Natural killer cell (primary cell): ENCODE results near the gene MVB12B. TPM values are rescaled to one million over a fixed set of nuclear protein-coding genes. Genes with fewer than 3 reads are reported as not detected.

Source experiments
- ATAC-seq, 3 donors: fragments of 150-1000 bp in 2 of 3; fragments of 200-7000 bp in 1 of 3; cut with Tn5 transposase; 1 replicate in 1 of 3; 2 replicates in 2 of 3; pipeline ENCODE4 v1.10.0; 2021; ENCODE audit warnings: mild to moderate bottlenecking in 2 of 3, moderate library complexity in 2 of 3
- DNase-seq, 2 donors: peaks; one replicate each; pipeline versions ENCODE4 v3.0.0 to v3.0.0-alpha.2; 2013 to 2021; ENCODE audit warnings: mixed read lengths in 1 of 2
- H3K27ac ChIP-seq: one replicate; pipeline ENCODE4 v1.5.1; 2013; ENCODE audit warnings: mild to moderate bottlenecking, low read length
- H3K27me3 ChIP-seq: one replicate; pipeline ENCODE4 v1.6.1; 2013; ENCODE audit warnings: low read length; ENCODE audit not compliant: control insufficient read depth, insufficient read depth
- H3K36me3 ChIP-seq: one replicate; pipeline ENCODE4 v1.6.1; 2013; ENCODE audit warnings: low read length; ENCODE audit not compliant: control insufficient read depth, insufficient read depth
- H3K4me1 ChIP-seq: one replicate; pipeline ENCODE4 v1.6.1; 2013; ENCODE audit warnings: low read length; ENCODE audit not compliant: control insufficient read depth, insufficient read depth
- H3K4me3 ChIP-seq: one replicate; pipeline ENCODE4 v1.5.1; 2013; ENCODE audit warnings: low read length
- H3K9me3 ChIP-seq: one replicate; pipeline ENCODE4 v1.6.1; 2013; ENCODE audit warnings: low read length; ENCODE audit not compliant: control insufficient read depth, insufficient read depth
- H3K27ac Mint-ChIP-seq, 2 donors: one replicate each; pipeline ENCODE4 v1.8.0; 2022; ENCODE audit warnings: mild to moderate bottlenecking in 2 of 2, mixed read lengths in 2 of 2, moderate library complexity in 1 of 2
- H3K27me3 Mint-ChIP-seq, 2 donors: one replicate each; pipeline ENCODE4 v1.8.0; 2022; ENCODE audit warnings: low read depth in 2 of 2, mixed read lengths in 2 of 2
- H3K36me3 Mint-ChIP-seq: one replicate; pipeline ENCODE4 v1.8.0; 2022; ENCODE audit warnings: mixed read lengths
- H3K4me1 Mint-ChIP-seq, 2 donors: one replicate each; pipeline ENCODE4 v1.8.0; 2022; ENCODE audit warnings: mixed read lengths in 2 of 2
- H3K4me3 Mint-ChIP-seq: one replicate; pipeline ENCODE4 v1.8.0; 2022; ENCODE audit warnings: mild to moderate bottlenecking, moderate library complexity, mixed read lengths
- H3K9me3 Mint-ChIP-seq, 2 donors: one replicate each; pipeline ENCODE4 v1.8.0; 2022; ENCODE audit warnings: mixed read lengths in 2 of 2
- WGBS: methylation state at CpG from one replicate; pipeline ENCODE4 v1.1.7; 2013; ENCODE audit warnings: missing lambda C conversion rate; ENCODE audit not compliant: insufficient coverage; 5-methylcytosine and 5-hydroxymethylcytosine counted together
- intact Hi-C: fragments of 100-400 bp; cut with micrococcal nuclease; formaldehyde crosslinking; loops from one replicate; pipeline ENCODE4 v1.14.2; 2022
- total RNA-seq, 4 donors: library from RNA; stranded (reverse); fragments of 120-200 nt in 1 of 4; gene quantifications; one replicate each; pipeline versions ENCODE4 v1.2.3 to v1.2.4, GENCODE V29; 2013 to 2022
- TF ChIP-seq, protein P1 (sequence below): fragments of 200-600 bp; IDR thresholded peaks from one replicate; pipeline ENCODE4 v1.8.0; 2022; ENCODE audit warnings: antibody characterized with exemption

The MVB12B gene
- total RNA-seq, 3 donors from 2014 or later (not counting 1 experiment from before 2014, with no cell fraction given): 2.0 to 13.0 (median 7.8) TPM

DNA sequence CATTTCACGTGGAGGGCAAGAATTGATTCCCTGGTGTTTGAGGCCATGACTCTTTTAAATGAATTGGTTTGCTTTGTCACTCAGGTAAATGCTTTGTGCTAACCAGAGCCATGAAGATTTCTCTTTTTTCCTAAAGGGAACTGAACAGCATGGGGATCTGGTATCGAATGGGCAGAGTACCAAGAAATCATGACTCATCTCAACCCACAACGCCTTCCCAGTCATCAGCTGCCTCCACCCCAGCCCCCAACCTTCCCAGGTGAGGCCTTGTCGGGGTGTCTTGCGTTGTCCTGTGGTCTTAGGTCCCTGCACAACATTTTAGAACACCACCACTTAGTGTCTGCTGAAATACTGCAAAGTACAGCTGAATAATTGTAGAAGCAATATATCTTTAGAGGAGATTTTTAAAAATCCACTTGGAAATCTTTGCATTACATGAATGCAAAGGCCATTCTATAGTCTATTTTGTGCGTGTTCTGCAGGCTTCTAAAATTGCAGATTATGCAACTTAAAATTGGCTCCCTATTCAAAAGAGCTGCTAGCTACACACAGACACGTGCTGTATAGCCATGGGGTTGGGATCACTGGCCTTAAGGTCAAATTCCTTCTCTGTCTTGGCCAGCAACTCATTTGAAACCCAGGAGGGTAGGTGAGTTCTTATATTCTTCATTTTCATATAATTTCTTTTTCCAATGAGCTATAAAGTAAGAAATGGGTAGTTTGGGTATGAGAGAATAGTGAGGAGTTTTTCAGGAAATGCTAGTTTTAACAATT is 69.0 kb downstream of the MVB12B start:
- Mint-ChIP-seq H3K4me1 (peaks cover 11 to 32% of the 10 kb centered on the region in 2 donors), H3K9me3 (no peaks in the 10 kb centered on the region), H3K27ac (no peak overlapping the region), H3K4me3 (no peak overlapping the region), H3K27me3 (peaks cover 0 to 6% of the 10 kb centered on the region in 2 donors), H3K36me3 (no peaks in the 10 kb centered on the region)
- no peak overlapping the region for H3K27ac ChIP-seq
- H3K27me3 ChIP-seq: no peaks in the 10 kb centered on the region
- no peaks in the 10 kb centered on the region for H3K9me3 ChIP-seq
- intact Hi-C loops: loop anchor here (5.0 kb wide), 1 partner anchor 68 kb away; the partner anchor contains the start of gene MVB12B
- ATAC-seq (no peak), DNase-seq (peak in 1 of 2 donors; percentile 36)
- 68% methylated on average over 6 of the region's 7 CpGs for WGBS
- TF ChIP-seq, protein P1, sequence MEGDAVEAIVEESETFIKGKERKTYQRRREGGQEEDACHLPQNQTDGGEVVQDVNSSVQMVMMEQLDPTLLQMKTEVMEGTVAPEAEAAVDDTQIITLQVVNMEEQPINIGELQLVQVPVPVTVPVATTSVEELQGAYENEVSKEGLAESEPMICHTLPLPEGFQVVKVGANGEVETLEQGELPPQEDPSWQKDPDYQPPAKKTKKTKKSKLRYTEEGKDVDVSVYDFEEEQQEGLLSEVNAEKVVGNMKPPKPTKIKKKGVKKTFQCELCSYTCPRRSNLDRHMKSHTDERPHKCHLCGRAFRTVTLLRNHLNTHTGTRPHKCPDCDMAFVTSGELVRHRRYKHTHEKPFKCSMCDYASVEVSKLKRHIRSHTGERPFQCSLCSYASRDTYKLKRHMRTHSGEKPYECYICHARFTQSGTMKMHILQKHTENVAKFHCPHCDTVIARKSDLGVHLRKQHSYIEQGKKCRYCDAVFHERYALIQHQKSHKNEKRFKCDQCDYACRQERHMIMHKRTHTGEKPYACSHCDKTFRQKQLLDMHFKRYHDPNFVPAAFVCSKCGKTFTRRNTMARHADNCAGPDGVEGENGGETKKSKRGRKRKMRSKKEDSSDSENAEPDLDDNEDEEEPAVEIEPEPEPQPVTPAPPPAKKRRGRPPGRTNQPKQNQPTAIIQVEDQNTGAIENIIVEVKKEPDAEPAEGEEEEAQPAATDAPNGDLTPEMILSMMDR: no peak
- H3K4me3 ChIP-seq: no peak overlapping the region
- H3K4me1 ChIP-seq: peaks cover 34% of the 10 kb centered on the region
- H3K36me3 ChIP-seq: no peaks in the 10 kb centered on the region

DNA sequence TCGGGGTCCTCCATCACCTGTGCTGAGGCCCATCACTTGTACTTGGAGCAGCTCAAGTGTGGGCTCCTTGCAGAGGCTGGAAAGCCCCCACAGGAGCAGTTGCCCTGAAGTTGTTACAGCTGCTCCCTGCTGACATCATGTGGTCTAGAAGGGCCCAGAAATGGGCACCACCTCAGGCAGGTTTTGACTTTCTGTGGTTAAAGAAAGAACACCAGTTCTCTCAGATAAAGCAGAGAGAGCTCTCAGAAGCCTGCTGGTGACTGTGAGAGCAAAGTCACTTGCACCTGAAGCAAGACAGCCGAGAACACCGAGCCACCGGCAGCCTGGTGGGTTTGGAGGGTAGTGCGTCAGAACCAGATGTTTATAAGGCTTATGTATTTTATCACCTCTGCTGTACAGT is 70.4 kb downstream of the MVB12B start:
- TF ChIP-seq, protein P1: no peak
- ATAC-seq (peak; percentile 80 to 85 (median 84)), DNase-seq (peak; percentile 31 to 90)
- Mint-ChIP-seq H3K27me3 (peaks cover 0 to 6% of the 10 kb centered on the region in 2 donors), H3K9me3 (no peaks in the 10 kb centered on the region), H3K4me1 (peaks cover 5 to 22% of the 10 kb centered on the region in 2 donors), H3K27ac (peak overlapping the region in 1 of 2 donors; percentile 68), H3K4me3 (peak overlapping the region; percentile 21), H3K36me3 (no peaks in the 10 kb centered on the region)
- no peaks in the 10 kb centered on the region for H3K9me3 ChIP-seq
- no peak overlapping the region for H3K4me3 ChIP-seq
- WGBS: 13% methylated on average over 5 of the region's 5 CpGs
- peak overlapping the region; percentile 40 for H3K27ac ChIP-seq
- intact Hi-C loops: loop anchor here (5.0 kb wide), 1 partner anchor 70 kb away; the partner anchor contains the start of gene MVB12B
- H3K4me1 ChIP-seq: peaks cover 26% of the 10 kb centered on the region
- H3K36me3 ChIP-seq: no peaks in the 10 kb centered on the region
- no peaks in the 10 kb centered on the region for H3K27me3 ChIP-seq

DNA sequence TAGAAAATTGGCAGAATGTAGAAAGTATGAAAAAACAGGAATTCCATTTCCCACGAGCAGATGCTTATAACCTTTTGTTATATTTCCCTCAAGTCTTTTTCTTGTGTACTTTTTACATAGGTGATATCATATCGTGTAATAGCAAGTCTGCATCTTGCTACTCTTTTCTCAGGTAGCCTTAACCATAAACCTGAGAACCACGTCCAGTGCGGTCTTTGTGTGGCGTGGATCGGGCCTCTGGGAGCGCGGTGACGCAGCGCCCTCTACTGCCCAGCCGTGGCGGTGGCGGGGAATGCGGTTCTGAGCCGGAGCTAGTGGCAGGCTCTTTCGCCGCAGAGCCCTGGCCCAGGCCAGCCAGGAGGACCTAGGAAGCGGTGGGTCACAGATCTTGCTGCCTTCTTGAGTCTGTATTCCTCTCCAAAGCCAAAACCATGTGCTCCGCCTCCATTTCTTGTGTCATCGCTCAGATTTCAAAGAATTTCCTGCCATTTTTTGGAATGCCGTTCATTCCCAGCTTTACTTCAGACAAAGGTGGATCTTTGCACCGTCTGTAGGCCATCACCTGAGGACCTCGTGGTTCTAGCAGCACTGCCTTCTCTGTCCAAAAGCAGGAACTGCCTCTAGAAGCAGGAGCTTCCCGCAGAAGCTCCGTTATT is 71.9 kb downstream of the MVB12B start:
- TF ChIP-seq, protein P1: peak; percentile 98
- H3K9me3 ChIP-seq: no peaks in the 10 kb centered on the region
- Mint-ChIP-seq H3K4me1 (peaks cover 5 to 15% of the 10 kb centered on the region in 2 donors), H3K9me3 (no peaks in the 10 kb centered on the region), H3K27ac (no peak overlapping the region), H3K36me3 (no peaks in the 10 kb centered on the region), H3K4me3 (no peak overlapping the region), H3K27me3 (peaks cover 0 to 8% of the 10 kb centered on the region in 2 donors)
- H3K27me3 ChIP-seq: no peaks in the 10 kb centered on the region
- no peaks in the 10 kb centered on the region for H3K36me3 ChIP-seq
- intact Hi-C loops: loop anchor here (1.0 to 5.0 kb wide), 3 partner anchors 71 to 96 kb away; partner anchors contain the start of gene MVB12B
- DNase-seq (peak; percentile 73 to 85), ATAC-seq (peak; percentile 59 to 75 (median 73))
- WGBS: 28% methylated on average over 24 of the region's 25 CpGs
- H3K4me1 ChIP-seq: peaks cover 26% of the 10 kb centered on the region
- H3K4me3 ChIP-seq: no peak overlapping the region
- H3K27ac ChIP-seq: no peak overlapping the region
